ENCODE measurements around the gene ITSN2. TPM values are rescaled to one million over a fixed set of nuclear protein-coding genes. Genes with fewer than 3 reads are reported as not detected.

Gene ITSN2
- total and polyA plus RNA-seq, 2 donors (not counting 1 experiment from before 2014, with no cell fraction given), result 23.1 to 43.4 TPM

- no peak for DNase-seq (ENCODE audit: low read depth in 2 of 2)
- Histone ChIP-seq H4K20me1 (ENCODE audit: control insufficient read depth, extremely low read depth, insufficient read depth, low read length) (no peaks in the 10 kb centered on the region), H3K9ac (ENCODE audit: insufficient read depth, low read length) (no peak overlapping the region), H3K27ac (ENCODE audit: insufficient read depth, low read length) (no peak overlapping the region), H2AFZ (ENCODE audit: low read length) (no peak overlapping the region), H3K27me3 (ENCODE audit: control insufficient read depth, insufficient read depth, low read length) (no peaks in the 10 kb centered on the region), H3K79me2 (ENCODE audit: control insufficient read depth, insufficient read depth, low read length) (no peaks in the 10 kb centered on the region), H3K9me3 (ENCODE audit: control insufficient read depth, insufficient read depth, low read depth, low read length) (no peaks in the 10 kb centered on the region), H3K4me1 (ENCODE audit: control insufficient read depth, extremely low read depth, insufficient read depth, low read length) (no peaks in the 10 kb centered on the region), H3K4me3 (replicated peaks in 1 of 4; ENCODE audit: control extremely low read depth in 1 of 4, insufficient read depth in 1 of 4, low read depth in 3 of 4, low read length in 4 of 4) (no peak overlapping the region), H3K4me2 (ENCODE audit: extremely low read depth, insufficient read depth, low read length) (no peak overlapping the region), H3K36me3 (ENCODE audit: control insufficient read depth, insufficient read depth, low read length) (no peaks in the 10 kb centered on the region)
- TF ChIP-seq EZH2 (IDR thresholded peaks at IDR 0.05; ENCODE audit: low read length, missing control alignments), result no peak
- no peak for TF ChIP-seq CTCF (conservative IDR thresholded peaks at IDR 0.05 in 1 of 2, IDR thresholded peaks at IDR 0.05 in 1 of 2; ENCODE audit: low read depth in 1 of 2, low read length in 2 of 2)
These were observed 74.7 kb downstream of the ITSN2 start for GRCh38 chr2:24285484-24286152.

GRCh38 chr2:24280645-24281044, 79.7 kb downstream of the ITSN2 start:
- Histone ChIP-seq H3K79me2 (ENCODE audit: control insufficient read depth, insufficient read depth, low read length) (no peaks in the 10 kb centered on the region), H3K9ac (ENCODE audit: insufficient read depth, low read length) (no peak overlapping the region), H3K9me3 (ENCODE audit: control insufficient read depth, insufficient read depth, low read depth, low read length) (no peaks in the 10 kb centered on the region), H4K20me1 (ENCODE audit: control insufficient read depth, extremely low read depth, insufficient read depth, low read length) (no peaks in the 10 kb centered on the region), H2AFZ (ENCODE audit: low read length) (no peak overlapping the region), H3K36me3 (ENCODE audit: control insufficient read depth, insufficient read depth, low read length) (no peaks in the 10 kb centered on the region), H3K4me2 (ENCODE audit: extremely low read depth, insufficient read depth, low read length) (no peak overlapping the region), H3K27ac (ENCODE audit: insufficient read depth, low read length) (no peak overlapping the region), H3K4me3 (replicated peaks in 1 of 4; ENCODE audit: control extremely low read depth in 1 of 4, insufficient read depth in 1 of 4, low read depth in 3 of 4, low read length in 4 of 4) (no peak overlapping the region), H3K4me1 (ENCODE audit: control insufficient read depth, extremely low read depth, insufficient read depth, low read length) (no peaks in the 10 kb centered on the region), H3K27me3 (ENCODE audit: control insufficient read depth, insufficient read depth, low read length) (no peaks in the 10 kb centered on the region)
- no peak for DNase-seq (ENCODE audit: low read depth in 2 of 2)
- no peak for TF ChIP-seq EZH2 (IDR thresholded peaks at IDR 0.05; ENCODE audit: low read length, missing control alignments)
- TF ChIP-seq CTCF (conservative IDR thresholded peaks at IDR 0.05 in 1 of 2, IDR thresholded peaks at IDR 0.05 in 1 of 2; ENCODE audit: low read depth in 1 of 2, low read length in 2 of 2), result no peak

DNA sequence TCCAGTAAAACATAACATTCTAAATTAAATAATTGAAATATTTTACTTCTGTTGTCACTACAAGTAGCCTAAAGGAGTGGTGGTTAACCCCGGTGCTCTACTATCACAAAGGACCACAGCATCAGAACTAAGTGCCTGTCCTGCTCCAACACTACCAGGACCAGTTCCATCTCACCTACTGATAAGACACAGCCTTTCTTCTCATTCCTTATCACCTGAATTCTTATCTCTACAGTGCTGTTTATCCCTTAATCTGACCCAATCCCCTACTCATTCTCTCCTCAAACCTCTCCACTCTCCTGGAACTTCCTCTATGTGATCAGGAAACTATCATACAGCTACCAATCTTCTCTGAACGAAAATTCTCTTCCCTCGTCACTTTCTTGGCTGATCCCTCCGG, 80.2 kb downstream of the ITSN2 start:
- Histone ChIP-seq H3K27me3 (ENCODE audit: control insufficient read depth, insufficient read depth, low read length) (no peaks in the 10 kb centered on the region), H3K4me3 (replicated peaks in 1 of 4; ENCODE audit: control extremely low read depth in 1 of 4, insufficient read depth in 1 of 4, low read depth in 3 of 4, low read length in 4 of 4) (no peak overlapping the region), H3K27ac (ENCODE audit: insufficient read depth, low read length) (no peak overlapping the region), H3K4me2 (ENCODE audit: extremely low read depth, insufficient read depth, low read length) (no peak overlapping the region), H3K36me3 (ENCODE audit: control insufficient read depth, insufficient read depth, low read length) (no peaks in the 10 kb centered on the region), H3K4me1 (ENCODE audit: control insufficient read depth, extremely low read depth, insufficient read depth, low read length) (no peaks in the 10 kb centered on the region), H3K9me3 (ENCODE audit: control insufficient read depth, insufficient read depth, low read depth, low read length) (no peaks in the 10 kb centered on the region), H3K9ac (ENCODE audit: insufficient read depth, low read length) (no peak overlapping the region), H3K79me2 (ENCODE audit: control insufficient read depth, insufficient read depth, low read length) (no peaks in the 10 kb centered on the region), H2AFZ (ENCODE audit: low read length) (no peak overlapping the region), H4K20me1 (ENCODE audit: control insufficient read depth, extremely low read depth, insufficient read depth, low read length) (no peaks in the 10 kb centered on the region)
- DNase-seq (ENCODE audit: low read depth in 2 of 2), result no peak
- TF ChIP-seq CTCF (conservative IDR thresholded peaks at IDR 0.05 in 1 of 2, IDR thresholded peaks at IDR 0.05 in 1 of 2; ENCODE audit: low read depth in 1 of 2, low read length in 2 of 2), result no peak
- no peak for TF ChIP-seq EZH2 (IDR thresholded peaks at IDR 0.05; ENCODE audit: low read length, missing control alignments)
